GM12878 (cell line): ENCODE results near the gene DOCK1. TPM values are rescaled to one million over a fixed set of nuclear protein-coding genes. Genes with fewer than 3 reads are reported as not detected.

ENCODE experiments used
- ATAC-seq: fragments of 200-7000 bp; cut with Tn5 transposase; 3 replicates; pipeline ENCODE4 v1.9.1; 2020; ENCODE audit warnings: mild to moderate bottlenecking, moderate library complexity
- BruUV-seq: library from RNA; stranded (reverse); fragments of 400-500 nt; replicated peaks from 2 replicates; lab custom pipeline; 2021; lab: Mats Ljungman, UMichigan
- CTCF ChIA-PET: fragments of 300-600 bp; sonication (Branson Sonifier 250); formaldehyde crosslinking; extraction: SDS; loops from one replicate; lab custom pipeline; 2021; ENCODE audit warnings: inconsistent platforms; lab: Yijun Ruan, JAX
- POLR2A ChIA-PET: fragments of 350-600 bp; formaldehyde crosslinking; extraction: SDS; loops from one replicate; lab custom pipeline; 2021; ENCODE audit warnings: inconsistent platforms; lab: Charles Lee
- RAD21 ChIA-PET: fragments of 300-600 bp; sonication (Branson Sonifier 250); formaldehyde crosslinking; loops from one replicate; lab custom pipeline; 2023; ENCODE audit warnings: antibody characterized with exemption; ENCODE audit not compliant: unreplicated experiment; lab: Charles Lee
- SMC1A ChIA-PET: fragments of 300-600 bp; sonication (Branson Sonifier 250); formaldehyde crosslinking; loops from one replicate; lab custom pipeline; 2023; ENCODE audit not compliant: unreplicated experiment, uncharacterized antibody; lab: Charles Lee
- DNase-seq: peaks from one replicate; pipeline ENCODE4 v3.0.0-alpha.2; 2011; ENCODE audit warnings: low read depth, low spot score
- FAIRE-seq: peaks from 3 replicates; lab custom pipeline; 2011; peaks lifted over from hg19 to GRCh38; lab: Jason Lieb, UNC
- H2AFZ ChIP-seq: 2 replicates; pipeline ENCODE4 v1.6.0; 2011; ENCODE audit warnings: low read depth, low read length, control low read depth; ENCODE audit not compliant: control insufficient read depth
- H3K27ac ChIP-seq: 2 replicates; pipeline ENCODE4 v1.5.1; 2011; ENCODE audit warnings: control low read depth; ENCODE audit not compliant: control insufficient read depth, insufficient read depth
- H3K27me3 ChIP-seq, 2 experiments: replicated peaks in 1 of 2; 2 replicates each; pipeline versions ENCODE4 v1.6.0 to v1.6.1; 2011; ENCODE audit warnings: low read length in 1 of 2; ENCODE audit not compliant: control insufficient read depth in 2 of 2, insufficient read depth in 2 of 2
- H3K36me3 ChIP-seq, 2 experiments: 2 replicates each; pipeline ENCODE4 v1.5.1; 2011; ENCODE audit warnings: low read length in 1 of 2; ENCODE audit not compliant: control insufficient read depth in 2 of 2, insufficient read depth in 2 of 2
- H3K4me1 ChIP-seq: 2 replicates; pipeline ENCODE4 v1.6.1; 2011; ENCODE audit warnings: mild to moderate bottlenecking, low read length, moderate library complexity, mixed read lengths; ENCODE audit not compliant: control insufficient read depth, insufficient read depth
- H3K4me2 ChIP-seq: 2 replicates; pipeline ENCODE4 v1.6.0; 2011; ENCODE audit warnings: control low read depth; ENCODE audit not compliant: control insufficient read depth, insufficient read depth
- H3K4me3 ChIP-seq: fragments of 200-600 bp; sonication (generic); 2 replicates; pipeline ENCODE4 v1.5.1; 2016
- H3K79me2 ChIP-seq: 2 replicates; pipeline ENCODE4 v1.6.0; 2011; ENCODE audit warnings: low read length; ENCODE audit not compliant: control insufficient read depth, insufficient read depth
- H3K9ac ChIP-seq: 2 replicates; pipeline ENCODE4 v1.8.0; 2011; ENCODE audit warnings: low read length, control low read depth, mixed read lengths; ENCODE audit not compliant: control insufficient read depth, insufficient read depth
- H3K9me3 ChIP-seq: replicated peaks from 3 replicates; pipeline ENCODE4 v1.5.1; 2011; ENCODE audit warnings: mild to moderate bottlenecking, low read length; ENCODE audit not compliant: control insufficient read depth, insufficient read depth
- H4K20me1 ChIP-seq: 2 replicates; pipeline ENCODE4 v1.6.0; 2011; ENCODE audit not compliant: control insufficient read depth, insufficient read depth
- CHD1 ChIP-seq: IDR thresholded peaks from 2 replicates; pipeline ENCODE4 v1.6.1; 2012; ENCODE audit warnings: low read depth, low read length, improper control_type of control experiment
- EZH2 ChIP-seq: IDR thresholded peaks from 2 replicates; pipeline ENCODE4 v1.6.1; 2012; ENCODE audit warnings: low read depth, mild to moderate bottlenecking, control low read depth, inconsistent platforms, low read length, borderline replicate concordance; ENCODE audit not compliant: control insufficient read depth
- FOS ChIP-seq: IDR thresholded peaks from 3 replicates; pipeline ENCODE4 v1.6.1; 2011; ENCODE audit warnings: borderline replicate concordance; ENCODE audit not compliant: insufficient read length; ENCODE audit errors: extremely low read depth
- MTA2 ChIP-seq: fragments of 450-650 bp; IDR thresholded peaks from 2 replicates; pipeline ENCODE4 v1.6.1; 2016; ENCODE audit warnings: low read depth, mild to moderate bottlenecking, moderate library complexity
- SRF ChIP-seq, 2 experiments: IDR thresholded peaks; 2 replicates each; pipeline ENCODE4 v1.6.1; 2011; ENCODE audit warnings: low read depth in 2 of 2, low read length in 2 of 2, mild to moderate bottlenecking in 1 of 2, moderate library complexity in 1 of 2
- WGBS: methylation state at CpG from one replicate; pipeline ENCODE4 v1.1.6; 2016; ENCODE audit warnings: low lambda C conversion rate; ENCODE audit not compliant: insufficient replicate concordance, insufficient coverage; ENCODE audit errors: missing lambda C conversion rate; 5-methylcytosine and 5-hydroxymethylcytosine counted together
- in situ Hi-C: fragments of 300-500 bp; cut with MboI; formaldehyde crosslinking; loops from 9 replicates; pipeline ENCODE4 v1.14.3; 2018; ENCODE audit warnings: mixed read lengths
- intact Hi-C: fragments of 100-400 bp; cut with micrococcal nuclease; formaldehyde crosslinking; loops from one replicate; pipeline ENCODE4 v1.14.2; 2022; ENCODE audit not compliant: unreplicated experiment
- polyA plus RNA-seq, 11 experiments: library from polyadenylated mRNA; depleted of rRNA in 4 of 11; unstranded in 6 of 11; stranded (reverse) in 5 of 11; fragments of >200 nt; fragmentation: Nextera tagmentation in 4 of 11; fragmentation: Illumina TruSeq in 1 of 11; extraction: Ambion mirVana in 4 of 11; extraction: Trizol in 1 of 11; gene quantifications; 1 replicate in 1 of 11; 2 replicates in 10 of 11; pipeline versions ENCODE4 v1.2.1 to v1.2.3, GENCODE V29; 2011 to 2016; ENCODE audit warnings: inconsistent platforms in 2 of 11, missing spikeins in 2 of 11, low read depth in 1 of 11
- total RNA-seq, 4 experiments: library from RNA; depleted of rRNA in 3 of 4; stranded (reverse); fragments of >200 nt in 3 of 4; fragmentation: Illumina TruSeq in 1 of 4; extraction: Trizol in 1 of 4; gene quantifications; 2 replicates each; pipeline versions ENCODE4 v1.2.1 to v1.2.3, GENCODE V29; 2013 to 2021
- TF ChIP-seq, protein P1 (sequence below): IDR thresholded peaks from 2 replicates; pipeline ENCODE4 v1.6.1; 2011; ENCODE audit warnings: borderline replicate concordance, low read depth, mild to moderate bottlenecking, moderate library complexity, low read length; ENCODE audit not compliant: insufficient read depth, poor library complexity, severe bottlenecking
- TF ChIP-seq, protein P2 (sequence below): fragments of 450-650 bp; IDR thresholded peaks from 2 replicates; pipeline ENCODE4 v1.6.1; 2016; ENCODE audit warnings: mild to moderate bottlenecking
- TF ChIP-seq, protein P3 (sequence below): fragments of 450-650 bp; IDR thresholded peaks from 2 replicates; pipeline ENCODE4 v1.6.1; 2017; ENCODE audit warnings: mild to moderate bottlenecking, moderate library complexity

Gene DOCK1
- total and polyA plus RNA-seq, 10 of the 15 experiments (the other 5 are each of a cell fraction or from before 2014, with no cell fraction given) = 0.05 to 0.18 TPM; not detected in 8

DNA sequence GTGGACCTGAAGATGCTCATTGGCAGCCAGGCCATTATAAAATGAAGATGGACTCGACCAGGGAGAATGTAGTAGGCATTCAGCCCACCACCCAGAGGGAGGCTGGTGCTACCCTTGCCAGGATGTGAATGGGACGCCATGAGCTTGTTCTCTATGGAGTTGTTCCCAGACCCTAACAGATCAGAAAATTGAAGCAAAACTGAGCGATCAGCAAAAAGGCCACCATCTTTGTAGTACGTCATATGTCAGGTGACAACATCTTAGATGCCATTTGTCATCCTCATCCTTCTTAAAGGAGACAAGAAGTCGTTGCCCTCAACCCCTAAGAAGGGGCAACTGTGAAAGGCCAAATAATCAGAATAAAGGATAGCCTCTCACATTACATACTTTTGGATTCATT is 61.7 kb downstream of the DOCK1 start (continued):
- TF ChIP-seq CHD1 (no peak), EZH2 (no peak), FOS (no peak), MTA2 (no peak)
- TF ChIP-seq, protein P1, sequence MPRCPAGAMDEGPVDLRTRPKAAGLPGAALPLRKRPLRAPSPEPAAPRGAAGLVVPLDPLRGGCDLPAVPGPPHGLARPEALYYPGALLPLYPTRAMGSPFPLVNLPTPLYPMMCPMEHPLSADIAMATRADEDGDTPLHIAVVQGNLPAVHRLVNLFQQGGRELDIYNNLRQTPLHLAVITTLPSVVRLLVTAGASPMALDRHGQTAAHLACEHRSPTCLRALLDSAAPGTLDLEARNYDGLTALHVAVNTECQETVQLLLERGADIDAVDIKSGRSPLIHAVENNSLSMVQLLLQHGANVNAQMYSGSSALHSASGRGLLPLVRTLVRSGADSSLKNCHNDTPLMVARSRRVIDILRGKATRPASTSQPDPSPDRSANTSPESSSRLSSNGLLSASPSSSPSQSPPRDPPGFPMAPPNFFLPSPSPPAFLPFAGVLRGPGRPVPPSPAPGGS = no peak

DNA sequence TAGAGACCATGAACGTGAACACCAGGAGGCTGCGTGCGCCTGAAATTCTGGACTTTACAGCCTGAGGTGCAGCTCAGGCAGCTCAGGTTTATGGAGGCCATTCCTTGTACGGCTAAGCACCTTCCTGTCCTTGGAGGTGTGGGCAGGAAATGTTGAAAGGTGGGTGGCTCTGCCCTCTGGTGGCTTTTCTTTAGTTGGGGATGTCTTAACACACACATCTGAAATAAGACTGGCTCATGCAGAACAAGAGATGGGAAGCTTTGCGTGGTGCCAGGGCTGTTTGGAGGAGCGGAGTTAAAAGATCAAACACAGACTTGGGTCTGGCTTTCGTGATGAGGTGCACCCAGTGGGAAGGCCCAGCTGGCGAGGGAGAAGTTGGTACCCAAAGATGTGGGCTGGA is 64.1 kb downstream of the DOCK1 start:
- ChIA-PET SMC1A (interaction anchor here (0.6 kb wide), 1 partner anchor 178 kb away, joined by 3 read pairs; no protein-coding TSS in a partner anchor), RAD21 (no interaction called here), CTCF (no interaction called here), POLR2A (no interaction called here)
- Histone ChIP-seq H2AFZ (no peak overlapping the region), H3K9me3 (no peaks in the 10 kb centered on the region; the same call in 2 of the 3 replicates), H3K4me2 (no peak overlapping the region), H4K20me1 (no peaks in the 10 kb centered on the region), H3K4me3 (no peak overlapping the region), H3K4me1 (no peaks in the 10 kb centered on the region), H3K36me3 (no peaks in the 10 kb centered on the region), H3K79me2 (no peaks in the 10 kb centered on the region), H3K27ac (no peak overlapping the region), H3K9ac (no peak overlapping the region), H3K27me3 (no peaks in the 10 kb centered on the region)
- ATAC-seq = no peak
- no TSS peak for BruUV-seq
- in situ Hi-C loops (no loop called here), intact Hi-C loops (no loop called here)
- no peak for DNase-seq
- FAIRE-seq = no peak
- WGBS = 31% methylated on average over 8 of the region's 8 CpGs
- TF ChIP-seq, protein P2, sequence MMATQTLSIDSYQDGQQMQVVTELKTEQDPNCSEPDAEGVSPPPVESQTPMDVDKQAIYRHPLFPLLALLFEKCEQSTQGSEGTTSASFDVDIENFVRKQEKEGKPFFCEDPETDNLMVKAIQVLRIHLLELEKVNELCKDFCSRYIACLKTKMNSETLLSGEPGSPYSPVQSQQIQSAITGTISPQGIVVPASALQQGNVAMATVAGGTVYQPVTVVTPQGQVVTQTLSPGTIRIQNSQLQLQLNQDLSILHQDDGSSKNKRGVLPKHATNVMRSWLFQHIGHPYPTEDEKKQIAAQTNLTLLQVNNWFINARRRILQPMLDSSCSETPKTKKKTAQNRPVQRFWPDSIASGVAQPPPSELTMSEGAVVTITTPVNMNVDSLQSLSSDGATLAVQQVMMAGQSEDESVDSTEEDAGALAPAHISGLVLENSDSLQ = no peak
- no peak for TF ChIP-seq SRF (IDR thresholded peaks at IDR 0.05; ENCODE audit: low read depth in 2 of 2, low read length in 2 of 2)
- TF ChIP-seq, protein P3, sequence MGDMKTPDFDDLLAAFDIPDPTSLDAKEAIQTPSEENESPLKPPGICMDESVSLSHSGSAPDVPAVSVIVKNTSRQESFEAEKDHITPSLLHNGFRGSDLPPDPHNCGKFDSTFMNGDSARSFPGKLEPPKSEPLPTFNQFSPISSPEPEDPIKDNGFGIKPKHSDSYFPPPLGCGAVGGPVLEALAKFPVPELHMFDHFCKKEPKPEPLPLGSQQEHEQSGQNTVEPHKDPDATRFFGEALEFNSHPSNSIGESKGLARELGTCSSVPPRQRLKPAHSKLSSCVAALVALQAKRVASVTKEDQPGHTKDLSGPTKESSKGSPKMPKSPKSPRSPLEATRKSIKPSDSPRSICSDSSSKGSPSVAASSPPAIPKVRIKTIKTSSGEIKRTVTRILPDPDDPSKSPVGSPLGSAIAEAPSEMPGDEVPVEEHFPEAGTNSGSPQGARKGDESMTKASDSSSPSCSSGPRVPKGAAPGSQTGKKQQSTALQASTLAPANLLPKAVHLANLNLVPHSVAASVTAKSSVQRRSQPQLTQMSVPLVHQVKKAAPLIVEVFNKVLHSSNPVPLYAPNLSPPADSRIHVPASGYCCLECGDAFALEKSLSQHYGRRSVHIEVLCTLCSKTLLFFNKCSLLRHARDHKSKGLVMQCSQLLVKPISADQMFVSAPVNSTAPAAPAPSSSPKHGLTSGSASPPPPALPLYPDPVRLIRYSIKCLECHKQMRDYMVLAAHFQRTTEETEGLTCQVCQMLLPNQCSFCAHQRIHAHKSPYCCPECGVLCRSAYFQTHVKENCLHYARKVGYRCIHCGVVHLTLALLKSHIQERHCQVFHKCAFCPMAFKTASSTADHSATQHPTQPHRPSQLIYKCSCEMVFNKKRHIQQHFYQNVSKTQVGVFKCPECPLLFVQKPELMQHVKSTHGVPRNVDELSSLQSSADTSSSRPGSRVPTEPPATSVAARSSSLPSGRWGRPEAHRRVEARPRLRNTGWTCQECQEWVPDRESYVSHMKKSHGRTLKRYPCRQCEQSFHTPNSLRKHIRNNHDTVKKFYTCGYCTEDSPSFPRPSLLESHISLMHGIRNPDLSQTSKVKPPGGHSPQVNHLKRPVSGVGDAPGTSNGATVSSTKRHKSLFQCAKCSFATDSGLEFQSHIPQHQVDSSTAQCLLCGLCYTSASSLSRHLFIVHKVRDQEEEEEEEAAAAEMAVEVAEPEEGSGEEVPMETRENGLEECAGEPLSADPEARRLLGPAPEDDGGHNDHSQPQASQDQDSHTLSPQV = no peak
